Parietal lobe (tissue), 1 donor: ENCODE data around the gene CAMSAP1. TPM values are rescaled to one million over a fixed set of nuclear protein-coding genes. Genes with fewer than 3 reads are reported as not detected.

Experiments used
- total RNA-seq: library from RNA; depleted of rRNA; stranded (reverse); fragments of >200 nt; gene quantifications from one replicate; pipeline ENCODE4 v1.2.3, GENCODE V29; 2014

Gene CAMSAP1, protein sequence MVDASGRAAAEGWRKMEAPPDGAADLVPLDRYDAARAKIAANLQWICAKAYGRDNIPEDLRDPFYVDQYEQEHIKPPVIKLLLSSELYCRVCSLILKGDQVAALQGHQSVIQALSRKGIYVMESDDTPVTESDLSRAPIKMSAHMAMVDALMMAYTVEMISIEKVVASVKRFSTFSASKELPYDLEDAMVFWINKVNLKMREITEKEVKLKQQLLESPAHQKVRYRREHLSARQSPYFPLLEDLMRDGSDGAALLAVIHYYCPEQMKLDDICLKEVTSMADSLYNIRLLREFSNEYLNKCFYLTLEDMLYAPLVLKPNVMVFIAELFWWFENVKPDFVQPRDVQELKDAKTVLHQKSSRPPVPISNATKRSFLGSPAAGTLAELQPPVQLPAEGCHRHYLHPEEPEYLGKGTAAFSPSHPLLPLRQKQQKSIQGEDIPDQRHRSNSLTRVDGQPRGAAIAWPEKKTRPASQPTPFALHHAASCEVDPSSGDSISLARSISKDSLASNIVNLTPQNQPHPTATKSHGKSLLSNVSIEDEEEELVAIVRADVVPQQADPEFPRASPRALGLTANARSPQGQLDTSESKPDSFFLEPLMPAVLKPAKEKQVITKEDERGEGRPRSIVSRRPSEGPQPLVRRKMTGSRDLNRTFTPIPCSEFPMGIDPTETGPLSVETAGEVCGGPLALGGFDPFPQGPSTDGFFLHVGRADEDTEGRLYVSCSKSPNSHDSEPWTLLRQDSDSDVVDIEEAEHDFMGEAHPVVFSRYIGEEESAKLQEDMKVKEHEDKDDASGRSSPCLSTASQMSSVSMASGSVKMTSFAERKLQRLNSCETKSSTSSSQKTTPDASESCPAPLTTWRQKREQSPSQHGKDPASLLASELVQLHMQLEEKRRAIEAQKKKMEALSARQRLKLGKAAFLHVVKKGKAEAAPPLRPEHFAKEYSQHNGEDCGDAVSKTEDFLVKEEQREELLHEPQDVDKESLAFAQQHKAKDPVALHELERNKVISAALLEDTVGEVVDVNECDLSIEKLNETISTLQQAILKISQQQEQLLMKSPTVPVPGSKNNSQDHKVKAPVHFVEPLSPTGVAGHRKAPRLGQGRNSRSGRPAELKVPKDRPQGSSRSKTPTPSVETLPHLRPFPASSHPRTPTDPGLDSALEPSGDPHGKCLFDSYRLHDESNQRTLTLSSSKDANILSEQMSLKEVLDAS (N-terminal part only)
- total RNA-seq: 183 TPM

DNA sequence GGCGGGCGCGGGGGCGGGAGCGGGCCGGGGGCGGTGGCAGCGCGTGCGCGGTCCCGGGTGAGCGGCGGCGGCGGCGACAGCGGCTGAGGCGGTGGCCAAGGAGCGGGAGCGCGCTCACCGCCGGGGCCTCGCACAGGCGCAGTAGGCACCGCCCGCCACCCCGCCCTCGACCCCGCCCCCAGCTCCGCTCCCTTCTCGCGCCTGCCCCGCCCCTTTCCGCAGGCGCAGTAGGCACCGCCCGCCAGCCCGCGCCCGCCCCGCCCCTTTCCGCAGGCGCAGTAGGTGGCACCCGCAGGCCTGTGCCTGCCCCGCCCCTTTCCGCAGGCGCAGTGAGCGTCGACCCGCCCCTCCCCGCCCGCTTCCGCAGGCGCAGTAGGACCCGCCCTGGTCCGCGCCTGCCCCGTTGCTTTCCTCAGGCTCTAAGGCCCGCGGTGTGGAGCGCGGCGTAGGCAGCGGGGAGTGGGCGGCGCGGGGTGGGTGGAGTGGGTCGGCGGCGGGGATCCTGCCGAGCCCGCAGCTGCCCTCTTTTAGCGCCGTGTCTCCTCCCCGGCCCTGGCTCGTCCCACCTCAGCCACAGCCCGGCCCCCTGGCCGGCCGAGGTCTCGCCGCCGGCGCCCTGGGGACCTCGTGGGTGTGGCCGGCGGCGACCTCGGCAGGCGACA is at the start of gene CAMSAP1:
Gene CAMSAP1, minus strand, starts transcription at position 116 of the 662 bp plus-strand sequence. CDS start 387 bp downstream, outside the sequence.

Other genes starting within 250 kb of the CAMSAP1 start
- gene LCN9, start 244.2 kb downstream of the CAMSAP1 start, total RNA-seq: not detected
- not detected for gene SOHLH1, start 208.1 kb downstream of the CAMSAP1 start, total RNA-seq
- 6.9 TPM for gene KCNT1, start 205.4 kb downstream of the CAMSAP1 start, total RNA-seq
- gene UBAC1, start 53.8 kb upstream of the CAMSAP1 start, total RNA-seq: 33.8 TPM
- 6.3 TPM for gene NACC2, start 187.7 kb upstream of the CAMSAP1 start, total RNA-seq
- gene TMEM250, start 211.3 kb upstream of the CAMSAP1 start, total RNA-seq: 26.6 TPM